ENCODE results near the gene C19orf81. TPM values are rescaled to one million over a fixed set of nuclear protein-coding genes. Genes with fewer than 3 reads are reported as not detected.
A peak's percentile ranks its signal among the peaks of the same experiment; 100 is the strongest.

Gene C19orf81
- total and polyA plus RNA-seq, 9 of the 15 experiments (the other 6 are each of a cell fraction or from before 2014, with no cell fraction given), result 2.5 to 42.9 (median 33.0) TPM; not detected in 4

DNA sequence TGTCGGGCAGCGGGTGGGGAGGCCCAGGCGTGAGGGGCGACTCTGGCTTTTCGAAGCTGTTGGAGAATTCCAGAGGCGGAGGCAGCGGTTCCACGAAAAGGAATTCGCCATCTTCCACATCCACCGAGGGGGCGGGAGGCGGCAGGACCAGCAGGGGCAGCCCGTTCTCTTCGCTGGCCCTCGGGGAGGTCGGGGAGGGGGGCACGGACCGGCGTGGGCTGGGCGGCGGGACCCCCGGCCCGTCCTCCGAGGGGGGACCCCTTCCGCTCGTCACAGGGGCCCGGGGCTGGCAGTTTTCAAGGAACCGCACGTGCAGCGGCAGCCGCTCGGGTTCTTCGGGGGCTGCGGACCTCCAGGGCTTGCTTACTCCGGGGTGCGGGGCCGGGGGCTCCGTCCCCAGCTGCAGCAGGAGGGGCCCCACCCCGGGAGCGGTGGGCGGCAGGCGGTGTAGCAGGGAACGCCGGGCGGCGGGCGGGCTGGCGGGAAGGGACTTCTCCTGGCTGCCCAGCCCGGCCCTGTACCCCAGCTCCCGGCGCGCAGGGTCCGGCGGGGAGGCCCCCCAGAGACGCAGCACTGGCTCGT, 18.0 kb downstream of the C19orf81 start:
- Histone ChIP-seq H3K9me3 (replicated peaks; ENCODE audit: control insufficient read depth, insufficient read depth, low read depth, low read length) (peaks cover 9% of the 10 kb centered on the region), H3K4me3 (no peak overlapping the region), H3K4me1 (replicated peaks in 1 of 2; ENCODE audit: control insufficient read depth in 2 of 2, insufficient read depth in 2 of 2, low read length in 2 of 2) (peaks cover 0 to 34% of the 10 kb centered on the region in 2 experiments; a peak in 2 of 5 replicates), H3K9ac (ENCODE audit: insufficient read depth in 1 of 2, low read depth in 2 of 2, low read length in 2 of 2) (no peak overlapping the region), H3K36me3 (ENCODE audit: control insufficient read depth, insufficient read depth, low read length) (no peaks in the 10 kb centered on the region), H3K27me3 (ENCODE audit: control insufficient read depth in 2 of 2, insufficient read depth in 2 of 2, low read length in 2 of 2) (peaks cover 13 to 28% of the 10 kb centered on the region in 2 experiments; a peak in 4 of 5 replicates), H4K20me1 (replicated peaks; ENCODE audit: control insufficient read depth, insufficient read depth, low read length) (peaks cover 9% of the 10 kb centered on the region; the same call in 1 of the 2 replicates), H2AFZ (ENCODE audit: low read depth, low read length) (no peak overlapping the region), H3K4me2 (ENCODE audit: insufficient read depth, low read length) (no peak overlapping the region), H3K9me1 (ENCODE audit: control insufficient read depth, insufficient read depth, low read length) (no peaks in the 10 kb centered on the region), H3K27ac (ENCODE audit: extremely low read depth, low read depth, low read length) (no peak overlapping the region), H3K79me2 (ENCODE audit: control insufficient read depth, insufficient read depth, low read length) (no peaks in the 10 kb centered on the region)
- 20% methylated on average over 3 of the region's 56 CpGs for WGBS (ENCODE audit: insufficient coverage, low coverage, missing lambda C conversion rate)
- FAIRE-seq, result no peak
- no peak for ATAC-seq
- in situ Hi-C loops (cut with MboI) (no loop called here), intact Hi-C loops (cut with micrococcal nuclease) (no loop called here)
- TF ChIP-seq, protein P1, sequence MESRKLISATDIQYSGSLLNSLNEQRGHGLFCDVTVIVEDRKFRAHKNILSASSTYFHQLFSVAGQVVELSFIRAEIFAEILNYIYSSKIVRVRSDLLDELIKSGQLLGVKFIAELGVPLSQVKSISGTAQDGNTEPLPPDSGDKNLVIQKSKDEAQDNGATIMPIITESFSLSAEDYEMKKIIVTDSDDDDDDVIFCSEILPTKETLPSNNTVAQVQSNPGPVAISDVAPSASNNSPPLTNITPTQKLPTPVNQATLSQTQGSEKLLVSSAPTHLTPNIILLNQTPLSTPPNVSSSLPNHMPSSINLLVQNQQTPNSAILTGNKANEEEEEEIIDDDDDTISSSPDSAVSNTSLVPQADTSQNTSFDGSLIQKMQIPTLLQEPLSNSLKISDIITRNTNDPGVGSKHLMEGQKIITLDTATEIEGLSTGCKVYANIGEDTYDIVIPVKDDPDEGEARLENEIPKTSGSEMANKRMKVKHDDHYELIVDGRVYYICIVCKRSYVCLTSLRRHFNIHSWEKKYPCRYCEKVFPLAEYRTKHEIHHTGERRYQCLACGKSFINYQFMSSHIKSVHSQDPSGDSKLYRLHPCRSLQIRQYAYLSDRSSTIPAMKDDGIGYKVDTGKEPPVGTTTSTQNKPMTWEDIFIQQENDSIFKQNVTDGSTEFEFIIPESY (CRISPR knock-in tag; IDR thresholded peaks at IDR 0.05), result peak; percentile 46; the same call in 1 of the 2 replicates
- TF ChIP-seq ELF4 (CRISPR knock-in tag; IDR thresholded peaks at IDR 0.05) (no peak), MYBL2 (IDR thresholded peaks at IDR 0.05; ENCODE audit: low read depth) (no peak), MYBL2 (CRISPR knock-in tag; IDR thresholded peaks at IDR 0.05; ENCODE audit: borderline replicate concordance) (no peak), THRA (IDR thresholded peaks at IDR 0.05) (no peak)
- TF ChIP-seq, protein P2, sequence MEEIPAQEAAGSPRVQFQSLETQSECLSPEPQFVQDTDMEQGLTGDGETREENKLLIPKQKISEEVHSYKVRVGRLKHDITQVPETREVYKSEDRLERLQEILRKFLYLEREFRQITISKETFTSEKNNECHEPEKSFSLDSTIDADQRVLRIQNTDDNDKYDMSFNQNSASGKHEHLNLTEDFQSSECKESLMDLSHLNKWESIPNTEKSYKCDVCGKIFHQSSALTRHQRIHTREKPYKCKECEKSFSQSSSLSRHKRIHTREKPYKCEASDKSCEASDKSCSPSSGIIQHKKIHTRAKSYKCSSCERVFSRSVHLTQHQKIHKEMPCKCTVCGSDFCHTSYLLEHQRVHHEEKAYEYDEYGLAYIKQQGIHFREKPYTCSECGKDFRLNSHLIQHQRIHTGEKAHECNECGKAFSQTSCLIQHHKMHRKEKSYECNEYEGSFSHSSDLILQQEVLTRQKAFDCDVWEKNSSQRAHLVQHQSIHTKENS (CRISPR knock-in tag; IDR thresholded peaks at IDR 0.05), result no peak
- BruUV-seq (replicated peaks), result no TSS peak
- CTCF ChIA-PET (ENCODE audit: low intra/inter-chr PET ratio), result interaction anchor here (1.1 kb wide), 1 partner anchor 117 kb away, joined by 3 read pairs; no protein-coding TSS in a partner anchor
- POLR2A ChIA-PET, result no interaction called here
- DNase-seq (ENCODE audit: extremely low read depth in 1 of 4, low spot score in 3 of 4), result no peak

Data from K562 (cell line).